ENCODE results near the gene PTPRF. TPM values are rescaled to one million over a fixed set of nuclear protein-coding genes. Genes with fewer than 3 reads are reported as not detected.

The PTPRF gene
- total and polyA plus RNA-seq, 4 donors: 41.2 to 241 (median 85.6) TPM

GRCh38 chr1:43550598-43551246, 20.0 kb downstream of the PTPRF start:
- 77% methylated on average over 15 of the region's 15 CpGs for WGBS
- Histone ChIP-seq H3K27me3 (ENCODE audit: control insufficient read depth in 4 of 4, insufficient read depth in 4 of 4, low read length in 3 of 4) (no peaks in the 10 kb centered on the region), H3K4me3 (ENCODE audit: low read depth in 1 of 3, low read length in 3 of 3) (peak overlapping the region; percentile 14 to 39 (median 36)), H3K27ac (ENCODE audit: low read depth in 1 of 2, low read length in 2 of 2) (peak overlapping the region; percentile 83 to 96), H3K4me1 (ENCODE audit: control insufficient read depth in 4 of 4, insufficient read depth in 4 of 4, low read length in 3 of 4) (peaks cover 43 to 80% (median 68%) of the 10 kb centered on the region in 4 donors), H3K9ac (ENCODE audit: low read depth in 1 of 2, low read length in 2 of 2) (peak overlapping the region in 1 of 2 donors; percentile 52), H3K9me3 (ENCODE audit: control insufficient read depth in 4 of 4, low read length in 3 of 4) (no peaks in the 10 kb centered on the region), H3K36me3 (ENCODE audit: control insufficient read depth in 4 of 4, insufficient read depth in 3 of 4, low read depth in 1 of 4, low read length in 3 of 4) (peaks cover 0 to 14% (median 3%) of the 10 kb centered on the region in 4 donors)
- no peak for DNase-seq (ENCODE audit: low spot score)
- TF ChIP-seq HNF4A (conservative IDR thresholded peaks at IDR 0.05): no peak
- no peak for TF ChIP-seq NR2F2 (IDR thresholded peaks at IDR 0.05)
- TF ChIP-seq YY1 (IDR thresholded peaks at IDR 0.05): no peak
- TF ChIP-seq SP1 (IDR thresholded peaks at IDR 0.05): no peak
- no peak for TF ChIP-seq CTCF (IDR thresholded peaks at IDR 0.05; ENCODE audit: low read depth, low read length, missing input control)
- TF ChIP-seq HNF4G (IDR thresholded peaks at IDR 0.05): no peak
- TF ChIP-seq FOXA2 (IDR thresholded peaks at IDR 0.05): no peak
- TF ChIP-seq REST (IDR thresholded peaks at IDR 0.05): no peak
- TF ChIP-seq TAF1 (conservative IDR thresholded peaks at IDR 0.05): no peak
- TF ChIP-seq, protein P1, sequence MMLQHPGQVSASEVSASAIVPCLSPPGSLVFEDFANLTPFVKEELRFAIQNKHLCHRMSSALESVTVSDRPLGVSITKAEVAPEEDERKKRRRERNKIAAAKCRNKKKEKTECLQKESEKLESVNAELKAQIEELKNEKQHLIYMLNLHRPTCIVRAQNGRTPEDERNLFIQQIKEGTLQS (IDR thresholded peaks at IDR 0.05): no peak
- TF ChIP-seq, protein P2, sequence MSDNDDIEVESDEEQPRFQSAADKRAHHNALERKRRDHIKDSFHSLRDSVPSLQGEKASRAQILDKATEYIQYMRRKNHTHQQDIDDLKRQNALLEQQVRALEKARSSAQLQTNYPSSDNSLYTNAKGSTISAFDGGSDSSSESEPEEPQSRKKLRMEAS (IDR thresholded peaks at IDR 0.05): no peak
- TF ChIP-seq, protein P3, sequence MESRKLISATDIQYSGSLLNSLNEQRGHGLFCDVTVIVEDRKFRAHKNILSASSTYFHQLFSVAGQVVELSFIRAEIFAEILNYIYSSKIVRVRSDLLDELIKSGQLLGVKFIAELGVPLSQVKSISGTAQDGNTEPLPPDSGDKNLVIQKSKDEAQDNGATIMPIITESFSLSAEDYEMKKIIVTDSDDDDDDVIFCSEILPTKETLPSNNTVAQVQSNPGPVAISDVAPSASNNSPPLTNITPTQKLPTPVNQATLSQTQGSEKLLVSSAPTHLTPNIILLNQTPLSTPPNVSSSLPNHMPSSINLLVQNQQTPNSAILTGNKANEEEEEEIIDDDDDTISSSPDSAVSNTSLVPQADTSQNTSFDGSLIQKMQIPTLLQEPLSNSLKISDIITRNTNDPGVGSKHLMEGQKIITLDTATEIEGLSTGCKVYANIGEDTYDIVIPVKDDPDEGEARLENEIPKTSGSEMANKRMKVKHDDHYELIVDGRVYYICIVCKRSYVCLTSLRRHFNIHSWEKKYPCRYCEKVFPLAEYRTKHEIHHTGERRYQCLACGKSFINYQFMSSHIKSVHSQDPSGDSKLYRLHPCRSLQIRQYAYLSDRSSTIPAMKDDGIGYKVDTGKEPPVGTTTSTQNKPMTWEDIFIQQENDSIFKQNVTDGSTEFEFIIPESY (IDR thresholded peaks at IDR 0.05): no peak
- TF ChIP-seq EGR1 (IDR thresholded peaks at IDR 0.05; ENCODE audit: low read depth in 2 of 2): no peak
- no peak for TF ChIP-seq GABPA (IDR thresholded peaks at IDR 0.05 in 1 of 2, conservative IDR thresholded peaks at IDR 0.05 in 1 of 2)
- TF ChIP-seq JUND (IDR thresholded peaks at IDR 0.05): no peak
- TF ChIP-seq RAD21 (IDR thresholded peaks at IDR 0.05): no peak
- TF ChIP-seq RXRA (IDR thresholded peaks at IDR 0.05): no peak
- TF ChIP-seq FOXA1 (IDR thresholded peaks at IDR 0.05): no peak
